DOHH2 (cell line): ENCODE measurements around the gene IQSEC3.

Experiments used
- H3F3A ChIP-seq: fragments of 200-600 bp; sonication (generic), shearing (Covaris generic); 2 replicates; pipeline ENCODE4 v1.6.0; 2016; ENCODE audit warnings: antibody characterized with exemption, mild to moderate bottlenecking; ENCODE audit not compliant: control insufficient read depth, insufficient read depth
- H3K27ac ChIP-seq: fragments of 200-600 bp; sonication (generic); 2 replicates; pipeline ENCODE4 v1.5.1; 2014; ENCODE audit warnings: low read depth, mild to moderate bottlenecking, low read length, moderate library complexity
- H3K27me3 ChIP-seq: fragments of 200-600 bp; sonication (generic); 2 replicates; pipeline ENCODE4 v1.6.1; 2014; ENCODE audit warnings: mild to moderate bottlenecking, low read length, mixed read lengths; ENCODE audit not compliant: control insufficient read depth
- H3K36me3 ChIP-seq: fragments of 200-600 bp; sonication (generic); 2 replicates; pipeline ENCODE4 v1.6.1; 2014; ENCODE audit warnings: mild to moderate bottlenecking, low read length, moderate library complexity, mixed read lengths; ENCODE audit not compliant: control insufficient read depth
- H3K4me1 ChIP-seq: fragments of 200-600 bp; sonication (generic); 2 replicates; pipeline ENCODE4 v1.6.1; 2014; ENCODE audit warnings: mild to moderate bottlenecking, low read length, mixed read lengths; ENCODE audit not compliant: control insufficient read depth
- H3K4me2 ChIP-seq: fragments of 200-600 bp; sonication (generic); 2 replicates; pipeline ENCODE4 v1.6.0; 2014; ENCODE audit warnings: mild to moderate bottlenecking, low read length, moderate library complexity
- H3K4me3 ChIP-seq: fragments of 200-600 bp; sonication (generic); 2 replicates; pipeline ENCODE4 v1.5.1; 2014; ENCODE audit warnings: mild to moderate bottlenecking, low read length, mixed read lengths
- H3K79me2 ChIP-seq: fragments of 200-600 bp; sonication (generic); 2 replicates; pipeline ENCODE4 v1.6.1; 2014; ENCODE audit warnings: mild to moderate bottlenecking, low read length, mixed read lengths; ENCODE audit not compliant: control insufficient read depth
- H3K9me2 ChIP-seq: fragments of 200-600 bp; sonication (generic); replicated peaks from 2 replicates; pipeline ENCODE4 v1.6.1; 2014; ENCODE audit warnings: mild to moderate bottlenecking, low read length, mixed read lengths; ENCODE audit not compliant: control insufficient read depth
- H3K9me3 ChIP-seq: fragments of 200-600 bp; sonication (generic); 2 replicates; pipeline ENCODE4 v1.6.1; 2014; ENCODE audit warnings: antibody characterized with exemption, low read length, mixed read lengths; ENCODE audit not compliant: control insufficient read depth, insufficient read depth
- H4K20me1 ChIP-seq: fragments of 200-600 bp; sonication (generic); 2 replicates; pipeline ENCODE4 v1.6.0; 2014; ENCODE audit warnings: low read depth, mild to moderate bottlenecking, antibody characterized with exemption, low read length, moderate library complexity; ENCODE audit not compliant: control insufficient read depth, insufficient read depth
- EZH2phosphoT487 ChIP-seq: fragments of 200-600 bp; sonication (generic); IDR thresholded peaks from 2 replicates; pipeline ENCODE4 v1.6.1; 2017; ENCODE audit warnings: borderline replicate concordance, mild to moderate bottlenecking, antibody characterized with exemption, low read length, moderate library complexity, mixed read lengths
- TF ChIP-seq, protein P1 (sequence below): fragments of 200-600 bp; sonication (generic); IDR thresholded peaks from one replicate; pipeline ENCODE4 v1.5.1; 2014; ENCODE audit warnings: antibody characterized with exemption, mild to moderate bottlenecking, low read depth, low read length; ENCODE audit not compliant: poor library complexity, severe bottlenecking

Gene IQSEC3

DNA sequence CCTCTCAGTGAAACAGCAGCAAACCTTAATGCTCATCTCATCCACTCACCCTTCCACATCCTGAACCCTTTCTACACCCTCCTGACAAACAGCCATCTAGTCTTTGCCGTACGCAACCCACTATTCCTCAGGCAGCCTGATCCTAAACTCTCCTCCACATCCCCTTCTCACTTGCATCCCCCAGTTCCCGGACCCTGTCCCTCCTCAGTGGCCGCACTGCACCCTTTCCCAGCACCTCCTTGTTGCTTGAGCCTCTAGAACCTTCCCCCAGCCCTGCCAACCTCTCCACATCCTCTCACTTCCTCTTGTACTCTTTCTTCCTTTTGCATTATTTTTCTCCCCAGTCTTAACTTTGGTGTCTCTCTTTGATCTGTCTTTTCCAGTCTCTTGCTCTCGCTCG, 42.9 kb downstream of the IQSEC3 start:
- Histone ChIP-seq H3K4me1 (peaks cover 49% of the 10 kb centered on the region), H3K27ac (0 out of 2 replicates have a peak overlapping the region, but pooled peaks have one; percentile 1), H3K9me2 (no peaks in the 10 kb centered on the region), H3K36me3 (no peaks in the 10 kb centered on the region), H3K4me3 (no peak overlapping the region), H3F3A (peaks cover 12% of the 10 kb centered on the region), H4K20me1 (no peaks in the 10 kb centered on the region), H3K9me3 (no peaks in the 10 kb centered on the region), H3K27me3 (no peaks in the 10 kb centered on the region), H3K79me2 (no peaks in the 10 kb centered on the region), H3K4me2 (peak overlapping the region; percentile 30; the same call in 1 of the 2 replicates)
- TF ChIP-seq, protein P1, sequence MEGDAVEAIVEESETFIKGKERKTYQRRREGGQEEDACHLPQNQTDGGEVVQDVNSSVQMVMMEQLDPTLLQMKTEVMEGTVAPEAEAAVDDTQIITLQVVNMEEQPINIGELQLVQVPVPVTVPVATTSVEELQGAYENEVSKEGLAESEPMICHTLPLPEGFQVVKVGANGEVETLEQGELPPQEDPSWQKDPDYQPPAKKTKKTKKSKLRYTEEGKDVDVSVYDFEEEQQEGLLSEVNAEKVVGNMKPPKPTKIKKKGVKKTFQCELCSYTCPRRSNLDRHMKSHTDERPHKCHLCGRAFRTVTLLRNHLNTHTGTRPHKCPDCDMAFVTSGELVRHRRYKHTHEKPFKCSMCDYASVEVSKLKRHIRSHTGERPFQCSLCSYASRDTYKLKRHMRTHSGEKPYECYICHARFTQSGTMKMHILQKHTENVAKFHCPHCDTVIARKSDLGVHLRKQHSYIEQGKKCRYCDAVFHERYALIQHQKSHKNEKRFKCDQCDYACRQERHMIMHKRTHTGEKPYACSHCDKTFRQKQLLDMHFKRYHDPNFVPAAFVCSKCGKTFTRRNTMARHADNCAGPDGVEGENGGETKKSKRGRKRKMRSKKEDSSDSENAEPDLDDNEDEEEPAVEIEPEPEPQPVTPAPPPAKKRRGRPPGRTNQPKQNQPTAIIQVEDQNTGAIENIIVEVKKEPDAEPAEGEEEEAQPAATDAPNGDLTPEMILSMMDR: no peak
- no peak for TF ChIP-seq EZH2phosphoT487

DNA sequence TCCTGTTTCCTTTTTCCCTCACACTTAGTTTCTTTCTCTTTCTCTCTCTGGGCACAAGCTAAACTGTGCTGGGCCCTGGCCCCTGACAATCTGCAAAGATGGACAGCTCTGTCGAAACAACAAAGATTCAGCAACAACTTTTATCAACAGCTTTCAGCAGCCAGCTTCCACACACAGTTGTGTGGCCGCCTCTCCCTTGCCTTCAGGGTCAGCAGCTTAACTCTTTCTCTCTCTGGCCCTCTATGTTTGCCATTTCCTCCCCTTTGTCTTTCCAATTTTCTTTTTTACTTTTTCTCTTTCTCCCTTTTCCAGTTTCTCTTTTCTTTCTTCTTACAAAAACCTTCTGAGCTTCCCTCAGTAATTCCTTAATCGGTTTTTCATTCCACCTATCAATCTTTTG, 43.3 kb downstream of the IQSEC3 start:
- Histone ChIP-seq H3K4me2 (peak overlapping the region; percentile 30; the same call in 1 of the 2 replicates), H3K36me3 (no peaks in the 10 kb centered on the region), H3K9me2 (no peaks in the 10 kb centered on the region), H3K4me1 (peaks cover 45% of the 10 kb centered on the region), H3K79me2 (no peaks in the 10 kb centered on the region), H3K27ac (0 out of 2 replicates have a peak overlapping the region, but pooled peaks have one; percentile 1), H4K20me1 (no peaks in the 10 kb centered on the region), H3K9me3 (no peaks in the 10 kb centered on the region), H3K4me3 (no peak overlapping the region), H3K27me3 (no peaks in the 10 kb centered on the region), H3F3A (peaks cover 12% of the 10 kb centered on the region)
- TF ChIP-seq, protein P1: no peak
- no peak for TF ChIP-seq EZH2phosphoT487

DNA sequence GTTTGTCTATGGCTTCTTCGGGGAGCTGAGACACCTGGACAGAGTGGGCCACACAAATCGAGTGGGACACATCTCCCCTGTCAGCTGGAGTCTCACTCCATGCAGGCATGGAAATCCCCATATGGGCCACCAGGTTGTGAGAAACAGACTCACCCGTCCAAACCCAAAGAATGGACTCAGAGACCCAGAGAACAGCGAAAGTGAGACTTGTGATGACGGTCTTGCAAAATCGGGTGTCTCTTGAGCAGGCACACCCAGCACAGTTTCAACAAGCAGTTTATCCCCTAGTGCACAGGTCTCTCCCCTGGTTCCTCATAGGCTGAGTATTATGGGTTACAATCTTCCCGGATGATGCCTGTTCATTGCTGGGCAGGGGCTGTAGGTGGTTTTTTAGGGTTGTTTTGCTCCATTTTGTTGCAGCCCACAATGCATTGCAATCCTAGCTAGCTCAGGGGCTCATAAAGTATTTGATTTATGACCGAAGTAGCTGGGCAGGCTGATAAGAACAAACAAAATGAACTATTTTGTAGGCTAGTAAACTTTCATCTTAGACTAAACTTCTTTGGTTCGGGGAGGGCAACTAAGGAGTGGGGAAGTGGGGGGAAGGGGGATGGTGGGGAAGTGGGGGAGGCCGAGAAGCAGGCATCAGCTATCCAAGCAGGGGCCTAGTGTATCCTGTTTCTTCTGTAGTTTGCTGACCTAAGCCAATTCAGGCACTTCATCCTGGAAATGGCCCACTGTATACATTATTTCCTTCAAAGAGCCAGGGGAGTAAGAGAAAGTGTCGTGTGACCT, 45.3 kb downstream of the IQSEC3 start:
- Histone ChIP-seq H3K9me2 (no peaks in the 10 kb centered on the region), H3K79me2 (no peaks in the 10 kb centered on the region), H3F3A (peaks cover 2% of the 10 kb centered on the region), H3K36me3 (no peaks in the 10 kb centered on the region), H4K20me1 (no peaks in the 10 kb centered on the region), H3K4me1 (peaks cover 25% of the 10 kb centered on the region), H3K4me2 (no peak overlapping the region), H3K27me3 (no peaks in the 10 kb centered on the region), H3K4me3 (no peak overlapping the region), H3K9me3 (no peaks in the 10 kb centered on the region), H3K27ac (no peak overlapping the region)
- TF ChIP-seq, protein P1: no peak
- TF ChIP-seq EZH2phosphoT487: no peak
